GM06990 (cell line): ENCODE data around the gene BUD23.

Source experiments
- DNase-seq: peaks from one replicate; pipeline ENCODE4 v3.0.0-alpha.2; 2011; ENCODE audit not compliant: insufficient read length; ENCODE audit errors: extremely low read depth
- H3K27me3 ChIP-seq: replicated peaks from 2 replicates; pipeline ENCODE4 v1.6.0; 2011; ENCODE audit warnings: low read length; ENCODE audit not compliant: control insufficient read depth, insufficient read depth
- H3K36me3 ChIP-seq: 2 replicates; pipeline ENCODE4 v1.5.1; 2011; ENCODE audit warnings: low read length; ENCODE audit not compliant: control insufficient read depth, insufficient read depth
- H3K4me3 ChIP-seq: replicated peaks from 2 replicates; pipeline ENCODE4 v1.5.1; 2011; ENCODE audit warnings: low read depth, mild to moderate bottlenecking, control low read depth, low read length
- CTCF ChIP-seq: IDR thresholded peaks from 2 replicates; pipeline ENCODE4 v1.5.1; 2011; ENCODE audit warnings: low read length, control low read depth, mild to moderate bottlenecking, inconsistent platforms; ENCODE audit not compliant: insufficient read depth, poor library complexity, severe bottlenecking

Gene BUD23

GRCh38 chr7:73688288-73688687 is 4.9 kb downstream of the BUD23 start:
- H3K36me3 ChIP-seq: peaks cover 14% of the 10 kb centered on the region
- H3K4me3 ChIP-seq: no peak overlapping the region
- TF ChIP-seq CTCF: no peak
- no peaks in the 10 kb centered on the region for H3K27me3 ChIP-seq
- DNase-seq: no peak

DNA sequence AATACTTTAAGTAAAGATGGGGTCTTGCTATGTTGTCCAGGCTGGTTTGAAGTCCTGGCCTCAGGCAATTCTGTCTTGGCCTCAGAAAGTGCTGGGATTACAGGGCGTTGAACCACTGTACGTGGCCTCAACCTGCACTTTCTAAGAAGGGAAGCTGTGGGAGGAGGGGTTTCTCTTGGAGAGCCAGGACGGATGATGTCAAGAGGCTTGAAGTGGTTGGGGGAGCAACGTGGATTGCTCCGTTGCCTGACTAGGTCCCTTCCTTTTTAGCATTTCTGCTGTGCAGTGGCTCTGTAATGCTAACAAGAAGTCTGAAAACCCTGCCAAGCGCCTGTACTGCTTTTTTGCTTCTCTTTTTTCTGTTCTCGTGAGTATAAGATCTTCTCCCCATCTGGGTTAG is 7.2 kb downstream of the BUD23 start:
- no peak for TF ChIP-seq CTCF
- peaks cover 27% of the 10 kb centered on the region for H3K36me3 ChIP-seq

DNA sequence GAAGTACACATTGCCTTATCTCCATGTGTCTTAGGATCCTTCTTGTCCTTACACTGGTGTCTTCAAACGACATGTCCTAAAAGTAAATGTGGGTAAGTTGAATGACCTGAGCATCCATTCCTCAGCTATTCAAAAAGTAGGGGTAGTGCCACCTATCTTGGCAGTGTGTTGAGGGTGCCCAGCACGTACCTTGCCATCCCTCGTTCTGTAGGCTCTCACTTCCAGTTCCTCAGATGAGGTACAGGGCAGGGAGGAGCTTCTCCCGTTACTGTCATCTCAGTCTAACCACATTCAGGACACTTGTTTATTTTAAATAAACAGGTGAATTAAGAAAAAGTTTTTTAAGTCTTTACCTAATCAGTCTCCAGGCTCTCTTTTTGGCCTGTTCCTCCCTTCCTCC is 13.0 kb downstream of the BUD23 start:
- Histone ChIP-seq H3K27me3 (no peaks in the 10 kb centered on the region), H3K4me3 (no peak overlapping the region), H3K36me3 (peaks cover 41% of the 10 kb centered on the region)
- DNase-seq: no peak
- TF ChIP-seq CTCF: no peak

More for the DNA sequence above, 7.2 kb downstream of the BUD23 start:
- Histone ChIP-seq H3K27me3 (no peaks in the 10 kb centered on the region), H3K4me3 (no peak overlapping the region)
- no peak for DNase-seq

DNA sequence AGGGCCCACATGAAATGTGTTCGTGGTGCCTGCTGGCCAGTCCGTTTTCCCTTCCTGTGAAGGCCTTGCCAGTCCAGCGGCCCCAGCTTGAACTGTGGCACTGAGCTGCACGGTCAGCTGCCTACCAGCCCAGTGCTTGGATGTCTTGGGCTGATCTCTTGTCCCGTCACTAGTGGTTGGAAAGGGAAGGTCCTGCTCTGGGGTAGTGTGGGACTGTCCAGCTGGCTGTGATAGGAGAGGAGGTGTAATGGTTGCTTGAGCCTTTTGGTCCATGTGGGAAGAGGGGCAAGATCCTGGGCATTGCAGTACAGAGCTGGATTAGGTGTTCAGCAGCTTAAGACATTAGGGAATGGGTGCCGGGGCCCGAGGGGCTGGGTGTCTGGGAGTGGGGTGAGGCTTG is 15.0 kb downstream of the BUD23 start:
- DNase-seq: no peak
- H3K36me3 ChIP-seq: peaks cover 33% of the 10 kb centered on the region
- no peaks in the 10 kb centered on the region for H3K27me3 ChIP-seq
- H3K4me3 ChIP-seq: no peak overlapping the region
- no peak for TF ChIP-seq CTCF

DNA sequence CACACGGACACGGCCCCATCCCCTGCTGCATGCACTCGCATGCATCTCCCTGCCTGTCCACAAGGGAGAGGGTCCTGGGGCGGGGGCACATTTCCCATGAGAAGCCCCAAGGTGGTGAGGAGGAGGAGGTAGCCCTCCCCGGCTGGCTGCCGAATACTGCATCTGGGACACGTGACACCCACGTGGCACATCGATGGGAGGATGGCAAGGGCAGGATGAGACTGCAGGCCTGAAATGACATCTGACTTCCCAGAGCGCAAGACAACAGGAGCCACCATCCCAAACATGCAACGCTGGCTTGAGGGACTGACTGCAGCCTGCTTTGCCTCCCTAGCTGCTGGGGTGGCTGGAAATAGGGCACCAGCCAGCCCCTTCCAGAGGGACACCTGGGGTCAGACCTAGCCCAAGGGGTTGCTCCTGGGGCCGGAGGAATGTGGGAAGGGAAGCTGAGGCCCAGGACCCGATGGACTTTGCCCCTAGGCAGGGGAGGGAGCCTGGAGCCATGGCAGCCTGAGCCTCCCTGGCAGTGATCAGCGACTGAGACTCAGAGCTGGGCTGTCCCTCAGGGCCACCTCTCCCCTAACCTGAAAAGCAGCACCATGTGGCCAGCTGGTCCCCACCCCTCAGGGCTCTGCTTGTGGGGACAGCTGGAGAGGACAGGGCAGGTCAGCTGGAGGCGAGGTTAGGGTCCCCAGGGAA is 16.1 kb downstream of the BUD23 start:
- no peaks in the 10 kb centered on the region for H3K27me3 ChIP-seq
- no peak for TF ChIP-seq CTCF
- H3K36me3 ChIP-seq: peaks cover 25% of the 10 kb centered on the region
- H3K4me3 ChIP-seq: no peak overlapping the region
- no peak for DNase-seq

DNA sequence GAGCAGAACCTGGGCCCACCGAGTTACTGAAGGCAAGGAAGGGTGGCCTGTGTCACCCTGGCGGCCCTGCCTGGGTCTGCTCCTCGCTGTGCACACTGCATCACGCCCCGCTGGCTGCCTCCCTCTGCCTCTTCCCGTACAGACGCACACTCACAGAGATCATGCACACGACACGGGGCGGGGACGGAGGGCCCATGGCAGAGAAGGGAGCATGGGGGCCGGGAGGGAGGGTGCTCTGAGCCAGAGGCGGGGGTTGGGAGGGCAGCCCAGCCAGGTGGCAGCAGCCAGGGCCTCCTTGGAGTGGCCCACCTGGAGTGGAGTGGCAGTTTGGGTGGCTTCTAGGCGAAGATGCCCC is 16.6 kb downstream of the BUD23 start:
- no peak for DNase-seq
- Histone ChIP-seq H3K36me3 (peaks cover 23% of the 10 kb centered on the region), H3K4me3 (no peak overlapping the region), H3K27me3 (no peaks in the 10 kb centered on the region)
- TF ChIP-seq CTCF: no peak
